HepG2 (cell line): ENCODE data around the gene CDCP1. TPM values are rescaled to one million over a fixed set of nuclear protein-coding genes. Genes with fewer than 3 reads are reported as not detected.

Experiments used
- ARHGAP35 ChIP-seq: sonication (generic); formaldehyde crosslinking; IDR thresholded peaks from 2 replicates; pipeline ENCODE4 v1.9.0; 2022; ENCODE audit warnings: mild to moderate bottlenecking, inconsistent platforms, moderate library complexity, missing genetic modification reagents, borderline replicate concordance
- HNF4G ChIP-seq, 2 experiments: sonication (generic) in 1 of 2; formaldehyde crosslinking in 1 of 2; IDR thresholded peaks; 2 replicates each; pipeline versions ENCODE4 v1.4.0 to v1.6.1; 2011 to 2020; ENCODE audit warnings: borderline replicate concordance in 2 of 2, low read depth in 2 of 2, mild to moderate bottlenecking in 2 of 2, low read length in 1 of 2, missing genetic modification reagents in 1 of 2, moderate library complexity in 1 of 2
- KDM6A ChIP-seq: IDR thresholded peaks from 2 replicates; pipeline ENCODE4 v1.6.1; 2016; ENCODE audit warnings: low read depth
- RAD21 ChIP-seq: fragments of 450-650 bp; formaldehyde crosslinking; IDR thresholded peaks from 2 replicates; pipeline ENCODE4 v1.5.0; 2020; ENCODE audit warnings: mild to moderate bottlenecking
- SCMH1 ChIP-seq: sonication (generic); formaldehyde crosslinking; IDR thresholded peaks from 2 replicates; pipeline ENCODE4 v1.9.0; 2021; ENCODE audit warnings: missing genetic modification reagents, mild to moderate bottlenecking, borderline replicate concordance
- ZNF34 ChIP-seq: sonication (generic); formaldehyde crosslinking; IDR thresholded peaks from 2 replicates; pipeline ENCODE4 v1.4.0; 2020; ENCODE audit warnings: mild to moderate bottlenecking, missing genetic modification reagents, borderline replicate concordance
- ZNF460 ChIP-seq: sonication (generic); formaldehyde crosslinking; IDR thresholded peaks from 2 replicates; pipeline ENCODE4 v1.5.1; 2020; ENCODE audit warnings: missing genetic modification reagents, mild to moderate bottlenecking, borderline replicate concordance
- polyA plus RNA-seq, 8 experiments: library from polyadenylated mRNA; depleted of rRNA in 3 of 8; stranded (reverse) in 7 of 8; unstranded in 1 of 8; fragments of >200 nt; fragmentation: Illumina TruSeq in 4 of 8; extraction: Trizol in 4 of 8; gene quantifications; 2 replicates each; pipeline versions ENCODE4 v1.2.1 to v1.2.3, GENCODE V29; 2011 to 2016; ENCODE audit warnings: low read depth in 4 of 8, missing spikeins in 1 of 8, mixed read lengths in 1 of 8; ENCODE audit not compliant: insufficient read depth in 1 of 8
- total RNA-seq, 5 experiments: library from RNA; depleted of rRNA; stranded (reverse); fragments of >200 nt; fragmentation: Illumina TruSeq; extraction: Trizol; gene quantifications; 2 replicates each; pipeline ENCODE4 v1.2.3, GENCODE V29; 2016; ENCODE audit warnings: low read depth in 1 of 5
- TF ChIP-seq, protein P1 (sequence below): sonication (generic); formaldehyde crosslinking; IDR thresholded peaks from 2 replicates; pipeline ENCODE4 v1.5.0; 2020; ENCODE audit warnings: mild to moderate bottlenecking, missing genetic modification reagents, borderline replicate concordance
- TF ChIP-seq, protein P2 (sequence below): sonication (generic); formaldehyde crosslinking; IDR thresholded peaks from 2 replicates; pipeline ENCODE4 v1.4.0; 2020; ENCODE audit warnings: missing genetic modification reagents

The CDCP1 gene
- total and polyA plus RNA-seq, 2 of the 13 experiments (the other 11 are each of a cell fraction or from before 2014, with no cell fraction given), result 0.11 to 0.18 TPM

DNA sequence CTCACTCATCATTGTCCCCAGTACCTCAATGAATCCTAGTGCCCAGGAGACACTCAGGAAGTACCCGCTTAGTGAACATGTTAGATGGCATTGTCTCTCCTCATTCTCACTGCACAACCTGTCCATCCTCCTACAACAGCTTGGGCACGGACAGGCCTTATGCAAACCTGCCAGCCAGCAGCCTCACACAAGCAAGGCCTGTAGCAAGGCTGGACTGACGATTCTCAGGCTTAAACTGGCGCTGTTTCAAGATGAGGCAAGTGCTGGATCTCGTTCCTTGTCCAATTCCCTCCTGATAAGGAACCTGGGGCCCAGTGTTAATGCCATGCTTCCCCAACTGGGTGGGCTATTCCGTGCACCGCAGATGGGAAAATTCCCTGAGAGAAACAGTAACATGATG, 59.0 kb downstream of the CDCP1 start (continued):
- TF ChIP-seq, protein P1, sequence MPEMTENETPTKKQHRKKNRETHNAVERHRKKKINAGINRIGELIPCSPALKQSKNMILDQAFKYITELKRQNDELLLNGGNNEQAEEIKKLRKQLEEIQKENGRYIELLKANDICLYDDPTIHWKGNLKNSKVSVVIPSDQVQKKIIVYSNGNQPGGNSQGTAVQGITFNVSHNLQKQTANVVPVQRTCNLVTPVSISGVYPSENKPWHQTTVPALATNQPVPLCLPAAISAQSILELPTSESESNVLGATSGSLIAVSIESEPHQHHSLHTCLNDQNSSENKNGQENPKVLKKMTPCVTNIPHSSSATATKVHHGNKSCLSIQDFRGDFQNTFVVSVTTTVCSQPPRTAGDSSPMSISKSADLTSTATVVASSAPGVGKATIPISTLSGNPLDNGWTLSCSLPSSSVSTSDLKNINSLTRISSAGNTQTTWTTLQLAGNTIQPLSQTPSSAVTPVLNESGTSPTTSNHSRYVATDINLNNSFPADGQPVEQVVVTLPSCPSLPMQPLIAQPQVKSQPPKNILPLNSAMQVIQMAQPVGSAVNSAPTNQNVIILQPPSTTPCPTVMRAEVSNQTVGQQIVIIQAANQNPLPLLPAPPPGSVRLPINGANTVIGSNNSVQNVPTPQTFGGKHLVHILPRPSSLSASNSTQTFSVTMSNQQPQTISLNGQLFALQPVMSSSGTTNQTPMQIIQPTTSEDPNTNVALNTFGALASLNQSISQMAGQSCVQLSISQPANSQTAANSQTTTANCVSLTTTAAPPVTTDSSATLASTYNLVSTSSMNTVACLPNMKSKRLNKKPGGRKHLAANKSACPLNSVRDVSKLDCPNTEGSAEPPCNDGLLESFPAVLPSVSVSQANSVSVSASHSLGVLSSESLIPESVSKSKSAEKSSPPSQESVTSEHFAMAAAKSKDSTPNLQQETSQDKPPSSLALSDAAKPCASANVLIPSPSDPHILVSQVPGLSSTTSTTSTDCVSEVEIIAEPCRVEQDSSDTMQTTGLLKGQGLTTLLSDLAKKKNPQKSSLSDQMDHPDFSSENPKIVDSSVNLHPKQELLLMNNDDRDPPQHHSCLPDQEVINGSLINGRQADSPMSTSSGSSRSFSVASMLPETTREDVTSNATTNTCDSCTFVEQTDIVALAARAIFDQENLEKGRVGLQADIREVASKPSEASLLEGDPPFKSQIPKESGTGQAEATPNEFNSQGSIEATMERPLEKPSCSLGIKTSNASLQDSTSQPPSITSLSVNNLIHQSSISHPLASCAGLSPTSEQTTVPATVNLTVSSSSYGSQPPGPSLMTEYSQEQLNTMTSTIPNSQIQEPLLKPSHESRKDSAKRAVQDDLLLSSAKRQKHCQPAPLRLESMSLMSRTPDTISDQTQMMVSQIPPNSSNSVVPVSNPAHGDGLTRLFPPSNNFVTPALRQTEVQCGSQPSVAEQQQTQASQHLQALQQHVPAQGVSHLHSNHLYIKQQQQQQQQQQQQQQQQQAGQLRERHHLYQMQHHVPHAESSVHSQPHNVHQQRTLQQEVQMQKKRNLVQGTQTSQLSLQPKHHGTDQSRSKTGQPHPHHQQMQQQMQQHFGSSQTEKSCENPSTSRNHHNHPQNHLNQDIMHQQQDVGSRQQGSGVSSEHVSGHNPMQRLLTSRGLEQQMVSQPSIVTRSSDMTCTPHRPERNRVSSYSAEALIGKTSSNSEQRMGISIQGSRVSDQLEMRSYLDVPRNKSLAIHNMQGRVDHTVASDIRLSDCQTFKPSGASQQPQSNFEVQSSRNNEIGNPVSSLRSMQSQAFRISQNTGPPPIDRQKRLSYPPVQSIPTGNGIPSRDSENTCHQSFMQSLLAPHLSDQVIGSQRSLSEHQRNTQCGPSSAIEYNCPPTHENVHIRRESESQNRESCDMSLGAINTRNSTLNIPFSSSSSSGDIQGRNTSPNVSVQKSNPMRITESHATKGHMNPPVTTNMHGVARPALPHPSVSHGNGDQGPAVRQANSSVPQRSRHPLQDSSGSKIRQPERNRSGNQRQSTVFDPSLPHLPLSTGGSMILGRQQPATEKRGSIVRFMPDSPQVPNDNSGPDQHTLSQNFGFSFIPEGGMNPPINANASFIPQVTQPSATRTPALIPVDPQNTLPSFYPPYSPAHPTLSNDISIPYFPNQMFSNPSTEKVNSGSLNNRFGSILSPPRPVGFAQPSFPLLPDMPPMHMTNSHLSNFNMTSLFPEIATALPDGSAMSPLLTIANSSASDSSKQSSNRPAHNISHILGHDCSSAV, result no peak
- TF ChIP-seq KDM6A (no peak), ZNF34 (CRISPR knock-in tag) (no peak), ARHGAP35 (CRISPR knock-in tag) (no peak), SCMH1 (CRISPR knock-in tag) (no peak), RAD21 (CRISPR knock-in tag) (no peak), HNF4G (IDR thresholded peaks at IDR 0.05; ENCODE audit: borderline replicate concordance, low read depth, low read length) (no peak), HNF4G (CRISPR knock-in tag; IDR thresholded peaks at IDR 0.05; ENCODE audit: borderline replicate concordance, low read depth) (no peak), ZNF460 (CRISPR knock-in tag) (no peak)
- TF ChIP-seq, protein P2, sequence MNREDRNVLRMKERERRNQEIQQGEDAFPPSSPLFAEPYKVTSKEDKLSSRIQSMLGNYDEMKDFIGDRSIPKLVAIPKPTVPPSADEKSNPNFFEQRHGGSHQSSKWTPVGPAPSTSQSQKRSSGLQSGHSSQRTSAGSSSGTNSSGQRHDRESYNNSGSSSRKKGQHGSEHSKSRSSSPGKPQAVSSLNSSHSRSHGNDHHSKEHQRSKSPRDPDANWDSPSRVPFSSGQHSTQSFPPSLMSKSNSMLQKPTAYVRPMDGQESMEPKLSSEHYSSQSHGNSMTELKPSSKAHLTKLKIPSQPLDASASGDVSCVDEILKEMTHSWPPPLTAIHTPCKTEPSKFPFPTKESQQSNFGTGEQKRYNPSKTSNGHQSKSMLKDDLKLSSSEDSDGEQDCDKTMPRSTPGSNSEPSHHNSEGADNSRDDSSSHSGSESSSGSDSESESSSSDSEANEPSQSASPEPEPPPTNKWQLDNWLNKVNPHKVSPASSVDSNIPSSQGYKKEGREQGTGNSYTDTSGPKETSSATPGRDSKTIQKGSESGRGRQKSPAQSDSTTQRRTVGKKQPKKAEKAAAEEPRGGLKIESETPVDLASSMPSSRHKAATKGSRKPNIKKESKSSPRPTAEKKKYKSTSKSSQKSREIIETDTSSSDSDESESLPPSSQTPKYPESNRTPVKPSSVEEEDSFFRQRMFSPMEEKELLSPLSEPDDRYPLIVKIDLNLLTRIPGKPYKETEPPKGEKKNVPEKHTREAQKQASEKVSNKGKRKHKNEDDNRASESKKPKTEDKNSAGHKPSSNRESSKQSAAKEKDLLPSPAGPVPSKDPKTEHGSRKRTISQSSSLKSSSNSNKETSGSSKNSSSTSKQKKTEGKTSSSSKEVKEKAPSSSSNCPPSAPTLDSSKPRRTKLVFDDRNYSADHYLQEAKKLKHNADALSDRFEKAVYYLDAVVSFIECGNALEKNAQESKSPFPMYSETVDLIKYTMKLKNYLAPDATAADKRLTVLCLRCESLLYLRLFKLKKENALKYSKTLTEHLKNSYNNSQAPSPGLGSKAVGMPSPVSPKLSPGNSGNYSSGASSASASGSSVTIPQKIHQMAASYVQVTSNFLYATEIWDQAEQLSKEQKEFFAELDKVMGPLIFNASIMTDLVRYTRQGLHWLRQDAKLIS (CRISPR knock-in tag), result no peak
